ENCODE measurements around the gene SHISA7.

The SHISA7 gene

DNA sequence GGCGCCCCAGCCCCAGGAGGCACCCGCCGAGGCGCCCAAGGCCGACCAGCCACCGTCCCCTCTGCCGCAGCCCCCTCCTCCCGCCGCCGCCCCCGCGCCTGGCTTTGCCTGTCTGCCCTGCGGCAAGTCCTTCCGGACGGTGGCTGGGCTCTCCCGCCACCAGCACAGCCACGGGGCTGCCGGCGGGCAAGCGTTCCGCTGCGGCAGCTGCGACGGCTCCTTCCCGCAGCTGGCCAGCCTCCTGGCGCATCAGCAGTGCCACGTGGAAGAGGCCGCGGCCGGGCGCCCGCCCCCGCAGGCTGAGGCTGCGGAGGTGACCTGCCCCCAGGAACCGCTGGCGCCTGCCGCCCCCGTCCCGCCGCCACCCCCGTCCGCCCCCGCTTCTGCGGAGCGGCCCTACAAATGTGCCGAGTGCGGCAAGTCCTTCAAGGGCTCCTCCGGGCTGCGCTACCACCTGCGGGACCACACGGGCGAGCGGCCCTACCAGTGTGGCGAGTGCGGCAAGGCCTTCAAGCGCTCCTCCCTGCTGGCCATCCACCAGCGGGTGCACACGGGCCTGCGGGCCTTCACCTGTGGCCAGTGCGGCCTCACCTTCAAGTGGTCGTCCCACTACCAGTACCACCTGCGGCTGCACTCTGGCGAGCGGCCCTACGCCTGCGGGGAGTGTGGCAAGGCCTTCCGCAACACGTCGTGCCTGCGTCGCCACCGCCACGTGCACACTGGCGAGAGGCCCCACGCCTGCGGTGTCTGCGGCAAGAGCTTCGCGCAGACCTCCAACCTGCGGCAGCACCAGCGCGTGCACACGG is 39.3 kb upstream of the SHISA7 start:
- DNase-seq: no peak

DNA sequence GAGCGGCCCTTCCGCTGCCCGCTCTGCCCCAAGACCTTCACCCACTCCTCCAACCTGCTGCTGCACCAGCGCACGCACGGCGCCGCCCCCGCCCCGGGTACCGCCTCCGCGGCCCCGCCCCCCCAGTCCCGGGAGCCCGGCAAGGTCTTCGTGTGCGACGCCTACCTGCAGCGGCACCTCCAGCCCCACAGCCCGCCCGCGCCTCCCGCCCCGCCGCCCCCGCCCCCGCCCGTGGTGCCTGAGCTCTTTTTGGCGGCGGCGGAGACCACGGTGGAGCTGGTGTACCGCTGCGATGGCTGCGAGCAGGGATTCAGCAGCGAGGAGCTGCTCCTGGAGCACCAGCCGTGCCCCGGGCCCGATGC is 38.7 kb upstream of the SHISA7 start:
- DNase-seq: no peak

DNA sequence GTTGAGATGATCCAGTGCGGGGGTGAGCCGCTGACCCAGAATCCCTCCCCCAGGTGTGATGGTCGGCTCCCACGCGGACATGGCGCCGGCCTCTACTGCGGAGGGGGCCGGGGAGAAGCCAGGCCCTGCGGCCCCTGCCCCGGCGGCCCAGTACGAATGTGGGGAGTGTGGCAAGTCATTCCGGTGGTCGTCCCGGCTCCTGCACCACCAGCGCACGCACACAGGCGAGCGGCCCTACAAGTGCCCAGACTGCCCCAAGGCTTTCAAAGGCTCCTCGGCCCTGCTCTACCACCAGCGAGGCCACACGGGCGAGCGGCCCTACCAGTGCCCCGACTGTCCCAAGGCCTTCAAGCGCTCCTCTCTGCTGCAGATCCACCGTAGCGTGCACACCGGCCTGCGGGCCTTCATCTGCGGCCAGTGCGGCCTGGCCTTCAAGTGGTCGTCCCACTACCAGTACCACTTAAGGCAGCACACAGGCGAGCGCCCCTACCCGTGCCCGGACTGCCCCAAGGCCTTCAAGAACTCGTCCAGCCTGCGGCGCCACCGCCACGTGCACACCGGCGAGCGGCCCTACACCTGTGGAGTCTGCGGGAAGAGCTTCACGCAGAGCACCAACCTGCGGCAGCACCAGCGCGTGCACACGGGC is 38.2 kb upstream of the SHISA7 start:
- DNase-seq: no peak

DNA sequence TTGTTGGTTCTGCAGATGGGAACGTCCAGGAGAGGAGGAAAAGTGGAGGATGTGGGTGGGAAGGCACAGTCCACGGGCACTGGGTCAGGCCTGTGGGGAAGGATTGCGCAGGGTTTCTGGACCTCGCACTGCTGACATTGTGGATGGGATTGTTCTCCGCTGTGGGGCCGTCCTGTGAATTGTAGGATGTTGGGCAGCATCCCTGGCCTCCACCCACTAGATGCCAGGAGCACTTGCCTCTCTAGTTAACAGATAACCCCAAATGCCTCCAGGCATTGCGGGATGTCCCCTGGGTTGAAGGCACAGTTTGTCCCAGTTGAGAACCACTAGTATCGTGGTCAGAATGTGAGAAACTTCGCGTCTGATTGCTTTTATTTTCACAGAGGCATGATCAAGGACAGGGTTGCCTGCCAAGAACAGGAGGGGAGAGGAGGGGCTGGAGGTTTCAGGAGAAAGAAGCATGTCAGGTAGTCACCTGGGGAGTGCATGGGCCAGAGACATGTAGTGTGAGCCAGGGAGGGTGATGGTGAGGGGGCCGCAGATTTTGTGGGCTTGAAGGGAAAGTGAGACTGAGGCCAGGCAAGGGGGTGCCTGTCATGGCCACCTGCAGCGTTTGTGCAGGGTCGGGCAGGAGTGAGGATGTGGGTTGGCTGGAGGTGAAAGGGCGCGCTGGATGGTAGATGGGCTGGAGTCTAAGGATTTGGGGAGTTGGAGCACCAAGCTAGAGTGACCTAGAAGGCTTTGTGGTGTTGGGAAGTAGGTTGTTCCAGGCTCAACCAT is 36.5 kb upstream of the SHISA7 start:
- DNase-seq: no peak

DNA sequence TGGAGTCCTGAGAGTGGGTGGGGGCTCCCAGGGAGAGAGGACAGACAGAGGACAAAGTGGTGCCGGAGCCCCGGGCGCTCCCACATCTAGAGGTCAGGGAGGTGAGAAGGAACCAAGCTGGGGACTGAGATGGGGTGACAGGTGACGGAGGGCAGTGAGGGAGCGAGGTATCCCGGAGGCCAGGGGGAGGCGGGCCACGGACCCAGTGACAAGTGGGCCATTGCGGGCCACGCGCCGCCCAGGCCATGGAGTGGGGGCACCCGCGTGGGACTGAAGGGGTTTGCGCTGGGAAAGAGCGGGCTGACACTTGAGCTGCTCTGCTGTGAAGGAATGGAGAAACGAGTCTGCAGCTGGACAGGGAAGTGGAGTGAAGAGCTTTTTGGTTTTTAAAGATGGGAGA is 35.9 kb upstream of the SHISA7 start:
- no peak for DNase-seq

DNA sequence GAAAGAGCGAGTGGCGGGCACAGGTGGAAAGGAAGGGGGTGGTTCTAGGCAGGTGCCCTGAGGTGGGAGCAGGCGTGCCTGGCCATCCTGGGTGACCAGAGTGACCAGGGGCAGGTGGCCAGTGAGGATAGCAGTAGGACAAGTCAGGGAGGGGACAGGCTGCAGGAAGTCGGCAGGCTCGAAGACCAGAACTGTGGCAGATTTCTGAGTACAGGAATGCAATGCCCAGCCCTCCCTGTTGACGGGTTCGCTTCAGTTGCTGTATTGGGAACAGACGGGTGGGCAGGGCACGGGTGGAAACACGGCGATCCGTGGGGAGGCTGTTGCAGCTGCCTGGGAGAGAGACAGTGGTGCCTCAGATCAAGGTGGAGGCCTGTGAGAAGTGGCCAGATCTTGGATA is 35.3 kb upstream of the SHISA7 start:
- no peak for DNase-seq

DNA sequence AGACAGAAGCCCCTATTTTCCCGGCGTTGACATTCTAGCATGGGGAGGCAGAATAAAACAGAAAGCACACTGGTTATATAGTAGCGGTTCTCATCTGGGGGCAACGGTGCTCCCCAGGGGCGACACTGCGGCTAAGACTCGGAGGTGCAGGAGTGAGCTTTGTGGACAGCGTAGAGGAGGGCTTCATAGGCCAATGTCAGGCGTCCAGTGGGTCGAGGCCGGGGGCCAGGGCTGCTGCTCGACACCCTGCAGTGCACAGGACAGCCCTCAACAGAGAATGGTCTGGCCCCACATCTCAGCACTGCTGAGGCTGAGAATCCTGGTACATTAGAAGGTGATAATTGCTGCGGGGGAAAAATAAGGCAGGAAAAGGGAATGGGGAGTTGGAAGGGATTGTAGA is 34.8 kb upstream of the SHISA7 start:
- DNase-seq: no peak

DNA sequence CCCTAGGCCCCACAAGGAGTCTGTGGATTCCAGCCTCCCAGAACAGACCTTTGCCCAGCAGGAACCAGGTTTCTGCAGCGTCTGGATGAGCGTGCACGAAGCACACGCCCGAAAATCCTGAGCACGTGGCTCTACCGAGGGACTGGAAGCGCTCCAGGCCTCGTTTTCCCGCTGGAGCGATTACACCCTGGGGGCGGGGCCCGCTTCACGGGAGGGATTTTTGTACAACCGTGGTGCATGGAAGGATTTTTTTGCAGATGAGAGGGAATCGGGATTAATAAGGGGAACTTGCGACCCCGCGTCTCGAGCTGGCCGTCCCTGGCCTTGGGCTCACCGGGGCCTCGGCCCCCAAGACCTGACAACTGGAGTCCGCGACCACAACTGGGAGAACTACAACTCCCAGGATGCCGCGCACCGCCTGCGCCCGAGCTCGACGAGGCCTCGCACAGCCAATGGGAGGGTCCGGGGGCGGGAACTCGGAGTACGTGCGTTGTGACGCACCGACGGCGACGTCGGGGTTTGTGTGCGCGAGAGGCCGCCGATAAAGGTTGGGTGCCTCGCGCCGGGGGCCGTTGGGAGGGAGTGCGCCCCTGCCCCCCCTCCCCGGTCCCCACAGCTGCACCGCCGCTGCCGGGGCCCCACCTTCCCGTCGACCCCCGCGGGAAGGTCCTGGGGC is 33.1 kb upstream of the SHISA7 start, which contains the start of gene ZNF628:
ZNF628 (plus strand) TSS at position 518 of the 676 bp plus-strand sequence. CDS start 3,294 bp downstream, outside the sequence.
- DNase-seq: peak; percentile 98

DNA sequence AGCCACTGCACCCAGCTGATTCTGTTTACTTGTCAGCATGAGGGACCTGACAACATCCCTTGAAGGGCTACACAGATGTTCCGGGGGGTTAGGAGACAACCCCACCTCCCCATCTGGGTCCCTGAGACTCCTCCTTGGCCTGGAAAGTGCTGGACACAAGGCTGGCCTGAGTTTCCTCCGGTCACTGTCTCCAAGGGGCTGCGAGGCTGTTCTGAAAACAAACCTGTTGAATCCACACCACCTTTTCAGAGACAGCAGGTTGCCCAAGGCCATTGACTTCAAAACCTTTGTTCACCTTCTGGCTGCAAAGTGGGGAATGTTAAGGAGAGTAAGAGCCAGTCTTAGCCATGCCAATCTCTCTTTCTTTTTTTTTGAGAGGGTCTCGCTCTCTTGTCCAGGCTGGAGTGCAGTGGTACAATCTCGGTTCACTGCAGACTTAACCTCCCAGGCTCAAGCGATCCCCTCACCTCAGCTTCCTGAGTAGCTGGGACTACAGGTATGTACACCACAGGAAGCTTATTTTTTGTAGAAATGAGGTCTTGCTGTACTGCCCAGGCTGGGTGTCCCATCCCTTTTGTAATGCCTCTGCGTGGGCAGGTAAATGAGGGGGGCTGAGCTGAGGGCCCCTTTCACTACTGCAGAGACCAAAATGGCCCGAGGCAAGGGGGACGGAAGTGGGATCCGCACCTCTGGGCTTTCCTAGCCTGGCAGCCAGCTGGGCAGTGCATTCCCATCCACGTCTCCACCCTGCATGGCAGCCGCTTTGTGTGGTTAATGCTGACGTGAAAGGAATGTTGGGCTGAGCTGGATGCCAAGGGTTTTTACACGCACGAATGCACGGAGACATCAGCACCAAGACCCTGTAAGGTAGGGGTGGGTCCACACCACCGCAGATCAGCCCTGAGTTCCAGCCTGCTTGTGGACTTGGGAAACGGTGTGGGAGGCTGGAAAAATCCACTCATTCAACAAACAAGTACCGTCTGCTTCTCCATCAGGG is 31.5 kb upstream of the SHISA7 start:
- DNase-seq: no peak

DNA sequence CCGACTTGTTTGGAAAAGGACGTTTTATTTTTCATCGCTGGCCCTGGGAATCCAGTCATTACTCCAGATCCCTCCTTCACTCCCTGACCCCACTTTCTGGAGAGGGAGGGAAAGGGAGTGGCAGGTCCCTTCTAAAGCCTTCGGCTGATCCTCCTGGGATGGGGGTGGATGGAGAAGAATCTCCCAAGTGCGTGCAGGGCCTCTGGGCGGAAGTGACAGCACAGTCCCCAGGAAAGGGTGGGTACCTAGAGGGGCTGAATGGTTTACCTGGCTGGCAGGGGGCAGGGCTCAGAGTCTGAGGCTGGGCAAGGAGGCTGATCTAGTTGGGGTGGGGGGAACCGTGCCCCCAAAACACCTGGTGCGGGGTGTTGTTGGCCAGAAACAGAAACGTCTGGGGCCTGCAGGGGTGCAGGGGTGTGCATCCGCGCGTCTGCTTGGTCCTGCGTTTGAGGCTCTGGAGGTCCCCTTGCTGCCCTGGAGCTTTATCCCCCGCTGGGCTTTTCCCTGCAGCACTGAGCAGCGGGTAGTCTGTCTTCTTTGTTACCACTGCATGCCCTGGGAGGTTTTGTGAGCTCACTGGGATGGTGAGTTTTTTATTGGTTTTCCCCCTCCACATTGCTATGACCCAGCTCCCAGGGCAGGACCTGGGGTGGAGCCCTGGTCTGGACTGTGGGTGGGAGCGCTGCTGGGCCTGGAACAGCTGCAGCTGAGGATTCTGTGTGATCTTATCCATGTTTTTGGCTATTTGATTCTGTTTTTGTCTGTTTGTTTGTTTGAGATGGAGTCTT is 30.3 kb upstream of the SHISA7 start:
- no peak for DNase-seq

DNA sequence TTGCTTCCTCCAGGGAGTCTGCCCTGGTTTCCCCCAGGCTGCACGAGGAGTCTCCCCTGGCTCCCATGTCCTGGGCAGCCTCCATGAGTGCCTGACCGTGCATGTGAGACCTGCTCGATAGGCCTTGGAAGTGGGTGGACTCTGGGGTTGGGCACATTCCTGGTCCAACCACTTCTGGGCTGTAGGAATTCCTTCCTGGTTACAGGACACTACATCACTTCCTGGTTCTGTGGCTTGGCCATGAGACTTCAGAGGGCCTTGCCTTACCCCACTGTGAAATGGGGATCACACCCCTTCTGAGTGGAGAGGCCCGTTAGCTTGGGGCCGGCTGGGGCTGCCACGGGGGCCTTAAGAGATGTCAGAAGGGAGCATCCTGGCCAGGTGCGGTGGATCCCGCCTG is 29.4 kb upstream of the SHISA7 start:
- no peak for DNase-seq

DNA sequence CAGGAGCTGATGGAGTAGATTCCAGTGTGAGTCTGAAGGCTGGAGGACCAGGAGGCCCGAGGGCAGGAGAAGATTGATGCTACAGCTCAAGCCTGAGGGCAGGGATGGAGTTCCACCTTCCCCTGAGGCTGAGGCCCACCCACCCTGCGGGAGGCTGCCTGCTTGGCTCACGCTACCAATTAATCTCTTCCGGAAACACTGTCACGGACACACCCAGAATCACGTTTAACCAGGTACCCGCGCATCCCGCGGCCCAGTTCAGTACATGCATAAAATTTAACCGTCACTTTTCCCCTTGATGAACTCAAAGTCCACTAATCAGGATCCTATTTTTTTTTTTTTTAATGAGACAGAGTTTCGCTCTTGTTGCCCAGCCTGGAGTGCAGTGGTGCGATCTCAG is 28.2 kb upstream of the SHISA7 start:
- DNase-seq: no peak

DNA sequence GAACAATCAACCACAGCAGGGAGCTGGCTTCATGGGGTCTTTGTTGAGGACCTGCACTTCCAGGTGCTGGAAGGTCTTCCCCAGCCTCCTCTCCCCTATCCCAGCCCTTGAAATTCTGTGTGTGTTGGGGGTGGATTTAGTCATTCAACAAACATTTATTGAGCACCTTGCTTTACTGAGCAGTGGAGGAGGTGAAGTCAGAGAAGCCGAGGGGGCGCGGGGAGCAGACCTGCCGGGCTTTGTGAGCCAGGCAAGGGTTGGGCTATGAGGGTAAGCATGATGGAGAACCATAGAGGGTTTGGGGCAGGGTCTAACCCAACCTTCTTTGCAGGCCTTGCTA is 24.9 kb upstream of the SHISA7 start:
- DNase-seq: no peak

DNA sequence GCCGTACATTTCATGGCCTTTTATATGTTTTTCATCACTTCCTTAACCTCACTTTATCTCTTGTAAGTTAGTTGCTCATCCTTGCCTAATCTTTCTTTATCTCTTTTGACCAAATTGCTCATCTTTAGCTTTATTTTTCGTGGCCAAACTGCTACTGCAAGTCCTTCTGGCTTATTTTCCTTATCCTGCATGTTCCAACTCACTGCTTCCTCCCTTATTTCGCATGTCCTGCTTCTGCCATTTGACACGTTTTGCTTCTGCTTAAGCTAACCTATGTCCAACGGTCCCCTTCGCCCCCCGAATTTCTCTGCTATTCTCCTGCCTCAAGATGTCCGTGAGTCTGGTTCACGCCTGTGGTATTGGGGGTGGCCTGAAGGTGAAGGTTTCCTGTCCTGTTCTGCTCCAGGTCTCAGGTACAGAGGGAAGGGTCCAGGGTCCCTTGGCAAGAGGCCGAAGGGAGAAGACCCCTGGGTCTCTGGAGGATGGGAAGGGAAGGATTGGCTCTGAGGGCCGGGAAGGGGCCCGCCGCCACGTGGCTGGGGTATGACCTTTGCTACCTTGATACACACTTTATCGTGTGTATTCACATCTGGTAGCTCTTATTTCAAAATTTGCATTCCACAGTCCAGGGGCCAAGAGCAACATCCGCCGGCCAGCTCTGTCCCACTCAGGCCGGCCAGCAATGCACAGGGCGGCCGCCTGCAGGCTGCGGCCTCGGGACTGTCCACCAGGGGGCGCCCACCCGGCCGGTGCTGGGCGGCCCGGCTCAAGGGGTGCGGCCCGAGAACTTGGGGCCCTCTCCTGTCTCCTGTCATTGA is 24.3 kb upstream of the SHISA7 start:
- DNase-seq: peak; percentile 43 to 51

DNA sequence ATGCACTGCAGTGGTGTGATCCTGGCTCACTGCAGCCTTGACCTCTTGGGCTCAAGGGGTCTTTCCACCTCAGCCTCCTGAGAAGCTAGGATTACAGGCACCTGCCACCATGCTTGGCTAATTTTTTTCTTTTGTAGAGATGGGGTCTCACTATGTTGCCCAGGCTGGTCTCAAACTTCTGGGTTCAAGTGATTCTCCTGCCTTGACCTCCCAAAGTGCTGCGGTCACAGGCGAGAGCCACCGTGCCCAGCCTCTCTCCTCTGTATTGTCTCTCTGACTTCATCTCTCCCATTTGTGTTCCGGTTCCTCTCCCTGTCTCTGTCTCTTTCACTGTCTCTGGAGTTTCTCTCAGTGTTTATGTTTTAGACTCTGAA is 23.1 kb upstream of the SHISA7 start:
- no peak for DNase-seq

DNA sequence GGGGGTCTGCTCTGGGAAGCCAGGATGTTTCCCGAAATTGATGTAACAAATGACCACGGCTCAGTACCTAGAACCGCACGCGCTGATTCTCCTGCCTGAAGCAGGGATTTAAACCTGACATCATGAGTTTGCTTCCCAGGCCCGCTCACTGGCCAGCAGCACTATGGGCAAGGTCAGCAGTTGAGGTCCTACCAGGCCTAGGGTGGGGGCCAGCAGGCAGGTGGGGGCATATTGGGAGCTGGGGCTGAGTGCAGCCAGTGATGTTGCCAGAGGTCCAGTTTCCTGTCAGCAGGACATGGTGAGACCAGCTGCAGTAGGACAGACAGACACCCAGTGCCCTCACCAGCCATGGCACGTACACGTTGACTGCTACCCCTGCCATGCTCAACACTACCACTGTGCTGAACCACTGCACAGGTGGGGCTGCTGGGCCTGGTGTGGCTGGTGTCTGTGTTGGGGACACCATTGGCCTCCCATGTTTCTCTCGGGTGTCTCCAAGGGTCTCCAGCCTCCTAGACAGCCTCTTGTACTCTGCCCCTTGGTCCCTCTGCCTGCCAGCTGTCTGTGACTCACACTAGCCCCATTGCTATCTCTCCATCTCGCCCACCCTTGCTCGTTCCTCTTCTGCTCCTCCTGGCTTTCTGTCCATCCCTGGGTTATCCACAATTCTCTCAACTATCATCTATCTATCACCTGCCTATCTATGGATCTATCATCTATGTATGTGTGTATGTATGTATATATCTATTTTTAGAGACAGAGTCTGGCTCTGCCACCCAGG is 22.6 kb upstream of the SHISA7 start:
- no peak for DNase-seq

DNA sequence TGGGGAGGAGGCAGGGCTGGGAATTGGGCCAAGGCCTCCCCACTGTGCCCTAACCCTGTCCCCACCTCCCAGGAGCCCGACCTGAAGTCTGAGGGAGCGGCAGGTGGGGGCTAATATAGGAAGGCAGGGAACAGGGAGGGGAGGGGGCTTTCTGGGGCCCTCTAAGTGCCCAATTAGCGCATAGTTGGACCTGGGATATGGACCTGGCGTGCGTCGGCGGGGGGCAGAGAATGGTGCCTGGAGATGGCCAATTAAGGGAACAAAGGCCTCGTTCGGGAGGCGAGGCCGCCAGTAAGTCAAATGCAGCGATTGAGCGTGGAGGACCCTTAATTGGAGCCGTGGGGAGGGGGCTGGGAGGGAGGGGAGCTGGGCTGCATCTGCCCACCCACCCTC is 21.6 kb upstream of the SHISA7 start, which contains the start of gene C19orf85:
C19orf85 (minus strand) TSS at position 90 of the 393 bp plus-strand sequence. CDS start 197 bp downstream, outside the sequence.
- no peak for DNase-seq

DNA sequence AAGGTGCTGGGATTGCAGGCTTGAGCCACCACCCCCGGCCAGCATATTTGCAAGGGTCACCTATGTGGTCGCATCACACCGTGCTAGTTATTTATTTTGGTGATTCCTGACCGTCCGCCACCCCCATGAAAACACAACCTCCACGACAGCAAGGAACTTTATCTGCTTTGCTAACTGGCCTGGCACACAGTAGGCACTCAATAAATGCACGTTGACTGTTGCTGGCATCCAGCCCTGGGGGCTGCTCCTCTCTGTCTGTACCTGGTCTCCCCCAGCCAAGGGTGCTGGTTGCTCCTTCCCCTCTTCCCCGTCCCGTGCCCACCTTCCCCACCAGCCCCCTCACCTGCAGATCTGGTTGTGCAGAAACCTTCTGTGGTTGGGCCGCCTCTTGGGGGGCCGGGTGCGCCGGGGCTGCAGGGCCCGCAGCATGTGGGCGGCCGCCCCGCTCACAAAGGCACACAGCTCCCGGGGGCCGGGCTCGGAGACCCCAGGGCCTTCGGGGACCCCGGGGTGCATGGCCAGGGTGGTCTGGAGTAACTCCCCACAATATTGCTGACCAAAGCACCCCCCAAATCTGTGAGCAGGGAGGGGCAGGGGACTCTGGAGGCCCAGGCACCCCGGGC is 21.1 kb upstream of the SHISA7 start:
- no peak for DNase-seq

DNA sequence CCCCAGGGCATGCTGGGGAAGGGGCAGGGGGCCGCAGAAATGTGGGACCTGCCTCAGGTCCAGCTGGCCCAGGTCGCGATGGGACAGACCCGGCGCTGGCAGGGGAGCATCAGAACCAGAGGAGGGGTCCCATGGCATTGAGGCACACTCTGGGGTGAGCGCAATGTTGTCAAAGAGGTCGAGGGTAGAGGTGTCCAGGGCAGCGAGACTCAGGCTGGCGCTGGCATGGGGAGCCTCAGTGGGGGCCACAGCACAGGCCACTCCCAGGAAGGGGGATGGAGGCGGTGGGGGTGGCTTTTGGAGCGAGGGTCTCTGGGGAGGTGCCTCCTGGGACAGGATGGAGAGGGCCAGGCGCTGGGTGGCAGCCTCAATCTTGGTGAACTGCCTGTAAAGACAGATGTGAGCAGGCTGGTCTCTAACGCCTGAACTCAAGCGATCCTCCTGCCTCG is 20.5 kb upstream of the SHISA7 start:
- DNase-seq: no peak
